IgD-negative memory B cell (primary cell): ENCODE measurements around the gene PLD3. TPM values are rescaled to one million over a fixed set of nuclear protein-coding genes. Genes with fewer than 3 reads are reported as not detected.
A peak's percentile ranks its signal among the peaks of the same experiment; 100 is the strongest.
"Not testable (repeated sequence)": the region's sequence is repeated elsewhere in the genome, so short reads cannot be mapped to it uniquely, and the experiment has no call there.

Experiments
- H3K27ac Mint-ChIP-seq, 3 donors: one replicate each; pipeline ENCODE4 v1.8.0; 2020 to 2022; ENCODE audit warnings: mild to moderate bottlenecking in 3 of 3, mixed read lengths in 3 of 3, moderate library complexity in 1 of 3
- H3K27me3 Mint-ChIP-seq: one replicate; pipeline ENCODE4 v1.8.0; 2021; ENCODE audit warnings: mixed read lengths
- H3K36me3 Mint-ChIP-seq: one replicate; pipeline ENCODE4 v1.8.0; 2020; ENCODE audit warnings: mild to moderate bottlenecking, mixed read lengths
- H3K4me1 Mint-ChIP-seq, 3 donors: one replicate each; pipeline ENCODE4 v1.8.0; 2020 to 2022; ENCODE audit warnings: mixed read lengths in 3 of 3, mild to moderate bottlenecking in 1 of 3
- H3K4me3 Mint-ChIP-seq, 4 donors: one replicate each; pipeline ENCODE4 v1.8.0; 2020 to 2022; ENCODE audit warnings: mild to moderate bottlenecking in 4 of 4, mixed read lengths in 4 of 4, moderate library complexity in 3 of 4
- H3K9me3 Mint-ChIP-seq, 3 donors: one replicate each; pipeline ENCODE4 v1.8.0; 2020 to 2021; ENCODE audit warnings: mixed read lengths in 3 of 3, mild to moderate bottlenecking in 1 of 3
- polyA plus RNA-seq: library from polyadenylated mRNA; unstranded; fragments of 300-500 nt; fragmentation: Illumina TruSeq; gene quantifications from one replicate; pipeline ENCODE4 v1.2.3, GENCODE V29; 2021

The PLD3 gene
- polyA plus RNA-seq, 1 donor from 2014 or later = 53.5 TPM

GRCh38 chr19:40321566-40322270, 26.8 kb upstream of the PLD3 start:
- no peak overlapping the region for H3K27ac Mint-ChIP-seq
- no peak overlapping the region for H3K4me3 Mint-ChIP-seq
- peaks cover 17% of the 10 kb centered on the region for H3K36me3 Mint-ChIP-seq
- H3K27me3 Mint-ChIP-seq = no peaks in the 10 kb centered on the region
- no peaks in the 10 kb centered on the region for H3K9me3 Mint-ChIP-seq
- peaks cover 0 to 2% (median 0%) of the 10 kb centered on the region in 3 donors for H3K4me1 Mint-ChIP-seq

GRCh38 chr19:40322271-40322610, 26.3 kb upstream of the PLD3 start:
- Mint-ChIP-seq H3K36me3 (peaks cover 17% of the 10 kb centered on the region), H3K27me3 (no peaks in the 10 kb centered on the region), H3K27ac (no peak overlapping the region), H3K4me1 (peaks cover 0 to 2% (median 0%) of the 10 kb centered on the region in 3 donors), H3K9me3 (no peaks in the 10 kb centered on the region), H3K4me3 (no peak overlapping the region)

DNA sequence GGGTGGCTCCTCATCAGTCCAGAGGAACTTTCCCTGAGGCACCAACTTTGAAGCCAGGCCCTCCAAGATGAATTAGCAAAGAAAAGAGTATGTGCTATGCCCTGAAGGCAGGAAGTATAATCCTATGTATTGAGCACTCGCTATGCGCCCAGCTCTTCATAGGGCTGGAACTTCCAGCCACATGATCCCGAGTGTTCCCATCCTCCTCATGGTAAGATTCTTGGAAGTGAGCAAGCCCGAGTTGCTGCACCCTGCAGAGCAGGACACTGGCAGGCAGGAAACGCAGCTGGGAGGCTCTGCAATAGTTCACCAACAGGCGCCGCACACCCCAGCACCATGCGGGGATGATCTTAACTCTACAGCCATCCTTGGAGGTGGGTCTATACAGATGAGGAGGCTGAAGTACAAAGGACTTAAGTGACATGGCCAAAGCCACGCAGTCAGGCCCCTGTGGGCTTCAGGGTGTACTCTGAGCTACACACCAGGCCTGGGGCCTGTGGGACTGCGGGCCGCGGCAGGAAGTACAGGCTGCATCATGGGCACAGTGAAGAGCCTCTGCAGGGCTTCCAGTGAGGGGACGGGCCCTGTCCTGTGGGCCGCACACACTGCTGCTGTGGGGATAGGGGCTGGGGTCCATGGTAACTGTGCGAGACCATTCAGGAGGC, 25.4 kb upstream of the PLD3 start:
- Mint-ChIP-seq H3K9me3 (no peaks in the 10 kb centered on the region), H3K4me3 (no peak overlapping the region), H3K27ac (no peak overlapping the region), H3K4me1 (peaks cover 0 to 2% (median 0%) of the 10 kb centered on the region in 3 donors), H3K27me3 (no peaks in the 10 kb centered on the region), H3K36me3 (peaks cover 17% of the 10 kb centered on the region)

- H3K9me3 Mint-ChIP-seq = no peaks in the 10 kb centered on the region
- no peak overlapping the region for H3K27ac Mint-ChIP-seq
- H3K36me3 Mint-ChIP-seq = peaks cover 17% of the 10 kb centered on the region
- H3K27me3 Mint-ChIP-seq = no peaks in the 10 kb centered on the region
- no peak overlapping the region for H3K4me3 Mint-ChIP-seq
- peaks cover 0 to 2% (median 0%) of the 10 kb centered on the region in 3 donors for H3K4me1 Mint-ChIP-seq
Observed at GRCh38 chr19:40323705-40324104, 24.8 kb upstream of the PLD3 start.

- H3K4me3 Mint-ChIP-seq = no peak overlapping the region
- no peaks in the 10 kb centered on the region for H3K9me3 Mint-ChIP-seq
- H3K4me1 Mint-ChIP-seq = peaks cover 0 to 2% (median 0%) of the 10 kb centered on the region in 3 donors
- H3K27me3 Mint-ChIP-seq = no peaks in the 10 kb centered on the region
- peaks cover 17% of the 10 kb centered on the region for H3K36me3 Mint-ChIP-seq
- peak overlapping the region in 1 of 3 donors; percentile 16 for H3K27ac Mint-ChIP-seq
Observed at GRCh38 chr19:40326201-40326600, 22.3 kb upstream of the PLD3 start.

DNA sequence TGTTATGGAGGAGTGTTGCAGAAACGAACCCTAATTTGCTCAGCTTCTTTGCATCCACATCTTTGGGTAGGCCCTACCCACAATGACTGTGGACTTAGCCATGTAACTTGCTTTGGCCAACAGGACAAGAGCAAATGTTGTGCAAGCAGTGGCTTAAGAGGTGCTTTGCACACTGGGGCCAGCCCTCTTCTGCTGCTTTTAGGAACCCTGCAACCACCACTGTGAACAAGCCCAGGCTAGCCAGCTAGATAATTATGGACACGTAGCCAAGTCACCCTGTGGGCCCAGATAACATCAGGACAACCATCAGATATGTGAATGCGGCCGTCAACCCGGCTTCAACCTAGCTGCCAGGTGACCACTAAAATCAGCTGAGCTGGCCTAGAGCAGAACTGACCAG, 17.4 kb upstream of the PLD3 start:
- no peaks in the 10 kb centered on the region for H3K9me3 Mint-ChIP-seq
- no peak overlapping the region for H3K27ac Mint-ChIP-seq
- H3K36me3 Mint-ChIP-seq = peaks cover 2% of the 10 kb centered on the region
- H3K4me3 Mint-ChIP-seq = no peak overlapping the region
- H3K27me3 Mint-ChIP-seq = no peaks in the 10 kb centered on the region
- peaks cover 0 to 1% (median 0%) of the 10 kb centered on the region in 3 donors for H3K4me1 Mint-ChIP-seq

- Mint-ChIP-seq H3K36me3 (peaks cover 2% of the 10 kb centered on the region), H3K4me1 (peaks cover 0 to 1% (median 0%) of the 10 kb centered on the region in 3 donors), H3K4me3 (no peak overlapping the region)
Observed at GRCh38 chr19:40332669-40333068, 15.8 kb upstream of the PLD3 start.

DNA sequence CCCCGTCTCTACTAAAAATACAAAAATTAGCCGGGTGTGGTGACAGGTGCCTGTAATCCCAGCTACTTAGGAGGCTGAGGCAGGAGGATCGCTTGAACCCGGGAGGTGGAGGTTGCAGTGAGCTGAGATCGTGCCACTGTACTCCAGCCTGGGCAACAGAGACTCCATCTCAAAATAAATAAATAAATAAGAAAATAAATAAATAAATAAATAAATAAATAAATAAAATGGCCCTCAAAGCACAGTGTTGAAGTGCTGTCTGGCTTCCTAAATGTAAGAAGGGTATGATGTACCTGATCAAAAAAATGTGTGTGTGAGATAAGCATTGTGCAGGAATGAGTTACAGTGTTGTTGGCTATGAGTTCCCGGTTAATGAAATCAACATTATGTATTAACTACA, 15.4 kb upstream of the PLD3 start:
- not testable (repeated sequence) for H3K27me3 Mint-ChIP-seq, H3K4me3 Mint-ChIP-seq, H3K4me1 Mint-ChIP-seq, H3K9me3 Mint-ChIP-seq, H3K27ac Mint-ChIP-seq, H3K36me3 Mint-ChIP-seq

More at GRCh38 chr19:40332669-40333068, 15.8 kb upstream of the PLD3 start:
- no peaks in the 10 kb centered on the region for H3K9me3 Mint-ChIP-seq
- no peaks in the 10 kb centered on the region for H3K27me3 Mint-ChIP-seq
- H3K27ac Mint-ChIP-seq = no peak overlapping the region

GRCh38 chr19:40335101-40335500, 13.4 kb upstream of the PLD3 start:
- Mint-ChIP-seq H3K4me3 (no peak overlapping the region), H3K4me1 (no peaks in the 10 kb centered on the region), H3K27ac (no peak overlapping the region), H3K9me3 (peaks cover 0 to 3% (median 0%) of the 10 kb centered on the region in 3 donors), H3K27me3 (no peaks in the 10 kb centered on the region), H3K36me3 (peaks cover 7% of the 10 kb centered on the region)

DNA sequence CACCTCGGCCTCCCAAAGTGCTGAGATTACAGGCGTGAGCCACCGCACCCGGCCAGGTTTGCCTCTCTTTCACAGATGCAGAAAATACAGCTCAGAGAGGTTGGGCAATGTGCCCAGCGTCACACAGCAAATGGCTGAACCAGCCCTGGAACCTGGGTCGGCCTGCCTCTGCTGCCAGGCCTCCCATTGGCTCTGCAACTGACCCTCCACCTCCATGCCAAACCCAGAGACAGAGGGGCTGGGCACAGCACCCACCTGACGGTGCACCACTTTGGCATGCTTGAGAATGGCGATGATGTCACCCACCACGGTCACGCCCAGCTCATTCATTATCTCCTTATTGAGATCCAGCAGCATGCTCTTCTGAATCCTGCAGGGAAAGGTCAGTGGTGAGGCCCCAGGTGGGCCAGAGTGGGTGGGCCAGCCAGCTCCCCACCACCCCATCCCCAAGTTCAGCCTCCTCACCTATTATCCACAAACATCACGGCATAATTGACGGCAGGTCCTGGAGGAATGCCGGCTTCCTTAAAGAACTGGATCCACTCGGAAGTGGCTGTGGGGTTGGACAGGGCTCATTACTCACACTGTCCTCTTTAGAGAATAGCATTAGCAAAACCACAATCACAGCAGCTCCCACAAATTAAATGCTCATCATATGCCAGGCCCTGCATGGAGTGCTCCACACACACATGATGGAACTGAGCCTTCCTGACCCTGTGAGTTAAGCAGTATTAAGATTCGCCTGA, 12.5 kb upstream of the PLD3 start:
- no peak overlapping the region for H3K4me3 Mint-ChIP-seq
- H3K27ac Mint-ChIP-seq = no peak overlapping the region
- no peaks in the 10 kb centered on the region for H3K4me1 Mint-ChIP-seq
- peaks cover 0 to 3% (median 0%) of the 10 kb centered on the region in 3 donors for H3K9me3 Mint-ChIP-seq
- peaks cover 7% of the 10 kb centered on the region for H3K36me3 Mint-ChIP-seq
- no peaks in the 10 kb centered on the region for H3K27me3 Mint-ChIP-seq

- H3K9me3 Mint-ChIP-seq = peaks cover 0 to 3% (median 0%) of the 10 kb centered on the region in 3 donors
- no peaks in the 10 kb centered on the region for H3K27me3 Mint-ChIP-seq
- H3K36me3 Mint-ChIP-seq = peaks cover 7% of the 10 kb centered on the region
- H3K4me1 Mint-ChIP-seq = no peaks in the 10 kb centered on the region
- no peak overlapping the region for H3K27ac Mint-ChIP-seq
- no peak overlapping the region for H3K4me3 Mint-ChIP-seq
Observed at GRCh38 chr19:40336601-40336900, 11.9 kb upstream of the PLD3 start.

DNA sequence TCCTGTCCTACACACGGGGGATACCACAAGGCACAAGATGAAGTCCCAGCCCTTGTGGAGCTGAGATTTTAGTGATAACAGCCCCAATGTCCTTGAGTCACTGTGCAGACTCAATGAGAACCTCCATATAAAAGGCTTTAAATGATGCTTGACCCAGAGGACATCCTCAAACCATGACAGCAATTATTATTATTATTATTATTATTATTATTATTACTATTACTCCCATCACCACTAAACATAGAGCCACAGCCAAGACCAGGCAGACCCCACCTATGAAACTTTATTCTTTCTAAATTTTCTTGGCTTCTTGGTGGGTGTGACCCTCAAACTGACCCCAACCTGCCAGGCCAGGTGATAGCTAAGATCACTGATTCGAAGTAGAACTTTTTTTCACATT, 11.4 kb upstream of the PLD3 start:
- Mint-ChIP-seq H3K4me1 (no peaks in the 10 kb centered on the region), H3K27me3 (no peaks in the 10 kb centered on the region), H3K4me3 (no peak overlapping the region), H3K27ac (no peak overlapping the region), H3K9me3 (peaks cover 0 to 3% (median 0%) of the 10 kb centered on the region in 3 donors), H3K36me3 (peaks cover 5% of the 10 kb centered on the region)

DNA sequence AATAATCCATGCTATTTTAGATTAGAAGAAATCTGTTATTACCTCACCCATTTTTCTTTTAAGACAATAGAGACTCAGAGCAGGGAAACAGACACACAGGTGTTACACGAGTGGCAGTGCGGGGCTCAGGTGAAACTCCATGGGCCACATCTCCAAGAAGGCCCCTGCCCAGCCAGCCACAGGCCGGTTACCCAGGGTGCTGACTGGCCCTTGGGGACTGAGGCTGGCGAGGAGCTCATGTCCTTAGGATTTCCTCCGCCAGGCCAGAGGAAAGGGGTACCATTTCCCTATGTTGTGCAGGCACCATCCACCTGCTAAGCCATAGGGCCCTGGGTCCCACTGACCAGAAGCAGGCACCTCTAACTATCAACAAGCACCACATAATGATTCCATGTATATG, 10.9 kb upstream of the PLD3 start:
- no peaks in the 10 kb centered on the region for H3K27me3 Mint-ChIP-seq
- H3K4me1 Mint-ChIP-seq = peaks cover 0 to 4% (median 2%) of the 10 kb centered on the region in 3 donors
- peaks cover 4% of the 10 kb centered on the region for H3K36me3 Mint-ChIP-seq
- no peak overlapping the region for H3K27ac Mint-ChIP-seq
- H3K9me3 Mint-ChIP-seq = peaks cover 0 to 3% (median 0%) of the 10 kb centered on the region in 3 donors
- H3K4me3 Mint-ChIP-seq = no peak overlapping the region

DNA sequence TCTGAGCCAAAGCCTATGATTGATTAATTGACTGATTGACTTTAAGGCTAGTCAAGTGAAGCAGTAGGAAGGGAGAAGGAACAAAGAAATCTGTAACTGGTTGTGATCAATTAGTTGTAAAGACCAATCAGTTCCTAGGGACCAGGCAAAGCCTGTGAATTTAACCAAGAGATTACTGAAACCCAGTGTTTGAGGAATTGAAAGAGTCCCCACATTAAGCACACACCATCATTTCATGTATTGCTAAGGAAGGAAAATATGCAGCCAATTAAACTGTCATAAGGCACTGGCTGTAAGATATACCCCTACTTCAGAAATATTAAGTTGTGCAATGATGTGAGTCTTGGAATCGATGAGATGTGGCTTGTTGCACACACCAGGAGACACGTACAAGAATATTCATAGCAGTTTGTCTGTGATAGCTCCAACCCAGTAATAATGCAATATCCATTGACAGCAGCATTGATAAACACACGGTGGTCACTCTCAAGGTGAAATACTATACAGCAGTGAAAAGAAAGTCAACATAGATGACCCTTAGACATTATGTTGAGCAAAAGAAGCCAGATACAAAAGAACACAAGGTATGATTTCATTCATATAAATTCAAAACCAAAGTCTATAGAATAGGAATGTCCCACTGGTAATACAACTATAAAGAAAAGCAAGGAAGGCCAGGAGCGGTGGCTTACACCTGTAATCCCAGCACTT, 9.3 kb upstream of the PLD3 start:
- no peak overlapping the region for H3K4me3 Mint-ChIP-seq
- H3K27ac Mint-ChIP-seq = no peak overlapping the region
- peaks cover 0 to 3% (median 0%) of the 10 kb centered on the region in 3 donors for H3K9me3 Mint-ChIP-seq
- peaks cover 0 to 6% (median 2%) of the 10 kb centered on the region in 3 donors for H3K4me1 Mint-ChIP-seq
- no peaks in the 10 kb centered on the region for H3K27me3 Mint-ChIP-seq
- peaks cover 4% of the 10 kb centered on the region for H3K36me3 Mint-ChIP-seq
